Measurements from ENCODE around the gene PLCG2. TPM values are rescaled to one million over a fixed set of nuclear protein-coding genes. Genes with fewer than 3 reads are reported as not detected.

PLCG2 gene
- total and polyA plus RNA-seq, 2 experiments from 2014 or later: 2.5 to 5.0 TPM

DNA sequence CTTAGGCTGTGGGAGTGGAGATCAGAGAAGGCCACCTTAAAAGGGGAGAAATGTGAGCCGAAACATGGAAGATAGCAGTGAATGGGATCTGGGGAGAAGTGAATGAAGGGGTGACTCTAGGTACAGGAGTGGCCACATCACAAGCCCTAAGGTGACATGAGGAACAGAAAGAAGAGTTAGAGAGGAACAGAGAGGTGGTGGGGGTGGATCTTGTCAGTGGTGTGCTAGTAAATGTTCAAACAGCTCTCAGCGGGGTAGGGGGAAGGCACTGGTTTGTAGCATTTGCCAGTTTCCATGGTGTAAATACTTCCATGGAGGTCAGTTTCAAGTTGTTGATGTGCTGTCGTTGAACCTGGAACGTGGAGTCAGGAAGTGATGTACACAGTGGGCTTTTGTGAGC is 141.4 kb downstream of the PLCG2 start:
- Histone ChIP-seq H3K9me3 (ENCODE audit: low read depth) (no peaks in the 10 kb centered on the region), H2AFZ (no peak overlapping the region), H3K4me3 (no peak overlapping the region), H3K36me3 (replicated peaks; ENCODE audit: insufficient read depth, low read depth) (no peaks in the 10 kb centered on the region), H3K27me3 (no peaks in the 10 kb centered on the region), H3K4me2 (no peak overlapping the region), H3K4me1 (ENCODE audit: insufficient read depth) (no peaks in the 10 kb centered on the region), H4K20me1 (ENCODE audit: insufficient read depth, poor library complexity, severe bottlenecking) (no peaks in the 10 kb centered on the region), H3K9me2 (replicated peaks; ENCODE audit: insufficient read depth) (no peaks in the 10 kb centered on the region), H3K79me2 (no peaks in the 10 kb centered on the region), H3K27ac (no peak overlapping the region)
- no peak for DNase-seq (ENCODE audit: low spot score)
- no peak for TF ChIP-seq EZH2 (IDR thresholded peaks at IDR 0.05; ENCODE audit: borderline replicate concordance)
- TF ChIP-seq EZH2phosphoT487 (IDR thresholded peaks at IDR 0.05; ENCODE audit: low read depth, severe bottlenecking, unreplicated experiment): no peak
- TF ChIP-seq, protein P1, sequence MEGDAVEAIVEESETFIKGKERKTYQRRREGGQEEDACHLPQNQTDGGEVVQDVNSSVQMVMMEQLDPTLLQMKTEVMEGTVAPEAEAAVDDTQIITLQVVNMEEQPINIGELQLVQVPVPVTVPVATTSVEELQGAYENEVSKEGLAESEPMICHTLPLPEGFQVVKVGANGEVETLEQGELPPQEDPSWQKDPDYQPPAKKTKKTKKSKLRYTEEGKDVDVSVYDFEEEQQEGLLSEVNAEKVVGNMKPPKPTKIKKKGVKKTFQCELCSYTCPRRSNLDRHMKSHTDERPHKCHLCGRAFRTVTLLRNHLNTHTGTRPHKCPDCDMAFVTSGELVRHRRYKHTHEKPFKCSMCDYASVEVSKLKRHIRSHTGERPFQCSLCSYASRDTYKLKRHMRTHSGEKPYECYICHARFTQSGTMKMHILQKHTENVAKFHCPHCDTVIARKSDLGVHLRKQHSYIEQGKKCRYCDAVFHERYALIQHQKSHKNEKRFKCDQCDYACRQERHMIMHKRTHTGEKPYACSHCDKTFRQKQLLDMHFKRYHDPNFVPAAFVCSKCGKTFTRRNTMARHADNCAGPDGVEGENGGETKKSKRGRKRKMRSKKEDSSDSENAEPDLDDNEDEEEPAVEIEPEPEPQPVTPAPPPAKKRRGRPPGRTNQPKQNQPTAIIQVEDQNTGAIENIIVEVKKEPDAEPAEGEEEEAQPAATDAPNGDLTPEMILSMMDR (IDR thresholded peaks at IDR 0.05; ENCODE audit: poor library complexity): no peak
- WGBS (ENCODE audit: low lambda C conversion rate, missing lambda C conversion rate): 98% methylated on average over 4 of the region's 4 CpGs

DNA sequence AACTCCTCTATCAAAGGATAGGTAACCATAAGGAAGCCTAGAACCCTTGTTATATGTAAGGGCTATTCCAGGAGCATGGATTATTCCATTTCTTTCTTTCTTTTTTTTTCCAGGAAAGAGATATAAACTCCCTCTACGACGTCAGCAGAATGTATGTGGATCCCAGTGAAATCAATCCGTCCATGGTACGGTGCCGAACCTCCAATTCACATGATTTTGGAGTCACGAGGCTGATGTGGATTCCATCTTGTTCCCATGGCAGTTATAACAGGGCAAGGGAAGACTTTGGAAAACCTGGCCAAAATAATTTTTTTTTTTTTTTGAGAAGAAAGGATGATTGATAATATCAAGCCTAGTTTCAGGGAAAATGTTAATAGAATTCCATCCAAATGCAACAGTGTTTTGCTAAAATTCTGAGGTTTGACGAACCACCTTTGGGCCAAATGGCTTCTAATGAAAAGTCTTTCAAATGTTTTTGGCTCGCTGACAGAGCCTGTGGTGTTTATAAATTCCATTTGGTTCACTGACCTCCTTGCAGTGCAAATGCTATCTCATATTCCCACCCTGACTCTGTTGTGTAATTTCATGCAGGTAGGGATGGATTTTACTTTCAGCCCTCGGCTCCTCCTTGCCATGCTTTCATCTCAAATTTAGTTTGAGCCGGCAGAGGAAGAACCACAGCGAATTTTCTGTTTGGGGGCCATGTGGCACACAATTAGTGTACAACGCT is 142.2 kb downstream of the PLCG2 start:
- Histone ChIP-seq H3K27ac (no peak overlapping the region), H3K4me3 (no peak overlapping the region), H3K79me2 (no peaks in the 10 kb centered on the region), H3K4me1 (ENCODE audit: insufficient read depth) (no peaks in the 10 kb centered on the region), H3K9me2 (replicated peaks; ENCODE audit: insufficient read depth) (no peaks in the 10 kb centered on the region), H3K4me2 (no peak overlapping the region), H4K20me1 (ENCODE audit: insufficient read depth, poor library complexity, severe bottlenecking) (no peaks in the 10 kb centered on the region), H3K9me3 (ENCODE audit: low read depth) (no peaks in the 10 kb centered on the region), H2AFZ (no peak overlapping the region), H3K27me3 (no peaks in the 10 kb centered on the region), H3K36me3 (replicated peaks; ENCODE audit: insufficient read depth, low read depth) (no peaks in the 10 kb centered on the region)
- WGBS (ENCODE audit: low lambda C conversion rate, missing lambda C conversion rate): 86% methylated on average over 12 of the region's 12 CpGs
- DNase-seq (ENCODE audit: low spot score): no peak
- TF ChIP-seq, protein P1 (IDR thresholded peaks at IDR 0.05; ENCODE audit: poor library complexity): no peak
- TF ChIP-seq EZH2phosphoT487 (IDR thresholded peaks at IDR 0.05; ENCODE audit: low read depth, severe bottlenecking, unreplicated experiment) (no peak), EZH2 (IDR thresholded peaks at IDR 0.05; ENCODE audit: borderline replicate concordance) (no peak)

DNA sequence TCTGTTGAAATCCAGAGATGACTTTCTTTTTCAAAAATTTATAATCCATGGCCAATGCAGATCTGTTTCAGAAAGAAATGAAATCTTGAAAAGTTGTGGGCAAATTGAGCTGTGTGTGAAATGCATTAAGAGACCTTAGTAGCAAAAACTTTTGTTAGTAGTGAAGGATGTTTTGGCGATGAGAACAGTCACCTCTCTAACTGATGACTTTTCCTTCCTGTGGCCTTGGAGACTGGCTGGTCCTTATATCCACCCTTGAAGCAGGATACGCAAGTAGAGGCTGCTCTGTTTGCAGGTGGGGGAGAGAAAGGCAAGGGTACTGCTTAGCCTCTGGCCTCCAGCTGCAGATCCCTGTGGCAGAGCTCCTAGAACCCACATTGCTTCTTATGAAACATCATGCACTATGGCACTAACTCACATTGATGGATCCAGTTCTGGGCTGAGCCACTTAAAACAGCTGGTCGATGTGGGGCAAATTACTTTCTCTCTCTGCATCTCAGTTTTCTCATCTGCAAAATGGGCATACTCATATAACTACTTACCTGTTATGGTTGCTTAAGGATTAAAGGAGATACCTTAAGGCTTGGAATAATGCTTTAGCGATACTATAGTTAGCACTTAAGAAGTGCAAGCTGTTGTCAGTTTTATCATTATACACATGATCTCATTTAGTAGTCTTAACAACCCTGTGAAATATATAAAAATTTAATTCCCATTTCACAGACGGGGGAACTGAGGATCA is 142.9 kb downstream of the PLCG2 start:
- DNase-seq (ENCODE audit: low spot score): no peak
- Histone ChIP-seq H3K9me3 (ENCODE audit: low read depth) (no peaks in the 10 kb centered on the region), H2AFZ (no peak overlapping the region), H3K27ac (no peak overlapping the region), H3K9me2 (replicated peaks; ENCODE audit: insufficient read depth) (no peaks in the 10 kb centered on the region), H3K36me3 (replicated peaks; ENCODE audit: insufficient read depth, low read depth) (no peaks in the 10 kb centered on the region), H3K4me2 (no peak overlapping the region), H3K4me1 (ENCODE audit: insufficient read depth) (no peaks in the 10 kb centered on the region), H3K4me3 (no peak overlapping the region), H4K20me1 (ENCODE audit: insufficient read depth, poor library complexity, severe bottlenecking) (no peaks in the 10 kb centered on the region), H3K27me3 (no peaks in the 10 kb centered on the region), H3K79me2 (no peaks in the 10 kb centered on the region)
- TF ChIP-seq, protein P1 (IDR thresholded peaks at IDR 0.05; ENCODE audit: poor library complexity): no peak
- TF ChIP-seq EZH2 (IDR thresholded peaks at IDR 0.05; ENCODE audit: borderline replicate concordance): no peak
- TF ChIP-seq EZH2phosphoT487 (IDR thresholded peaks at IDR 0.05; ENCODE audit: low read depth, severe bottlenecking, unreplicated experiment): no peak
- 96% methylated on average over 5 of the region's 5 CpGs for WGBS (ENCODE audit: low lambda C conversion rate, missing lambda C conversion rate)
